HepG2 (cell line): ENCODE data around the gene RARS2. TPM values are rescaled to one million over a fixed set of nuclear protein-coding genes. Genes with fewer than 3 reads are reported as not detected.
A peak's percentile ranks its signal among the peaks of the same experiment; 100 is the strongest.

Experiments
- ATAC-seq: fragments of 200-7000 bp; cut with Tn5 transposase; 3 replicates; pipeline ENCODE4 v1.9.1; 2020; ENCODE audit warnings: mild to moderate bottlenecking, moderate library complexity
- BruUV-seq: library from RNA; stranded (reverse); fragments of 400-500 nt; replicated peaks from 2 replicates; lab custom pipeline; 2021; lab: Mats Ljungman, UMichigan
- CTCF ChIA-PET: fragments of 300-600 bp; formaldehyde crosslinking; extraction: SDS; loops from one replicate; lab custom pipeline; 2021; ENCODE audit warnings: low total read pairs, inconsistent platforms, low intra/inter-chr PET ratio; lab: Yijun Ruan, JAX
- POLR2A ChIA-PET: fragments of 350-600 bp; sonication (Branson Sonifier 250); formaldehyde crosslinking; loops from one replicate; lab custom pipeline; 2020; ENCODE audit warnings: antibody characterized with exemption, inconsistent platforms; lab: Yijun Ruan, JAX
- DNase-seq: peaks from one replicate; pipeline ENCODE4 v3.0.0-alpha.2; 2015; ENCODE audit warnings: low spot score
- FAIRE-seq: peaks from 3 replicates; lab custom pipeline; 2011; peaks lifted over from hg19 to GRCh38; lab: Jason Lieb, UNC
- H2AFZ ChIP-seq: one replicate; pipeline ENCODE4 v1.6.1; 2011; ENCODE audit warnings: low read length, inconsistent platforms
- H3K27ac ChIP-seq: fragments of 300-600 bp; 3 replicates; pipeline ENCODE4 v1.8.0; 2011; ENCODE audit warnings: mixed run types, mild to moderate bottlenecking, mixed read lengths, low read length, inconsistent platforms; ENCODE audit not compliant: insufficient read depth; ENCODE audit errors: extremely low read length
- H3K27me3 ChIP-seq, 2 experiments: fragments of 200-600 bp in 1 of 2; 2 replicates in 1 of 2; 3 replicates in 1 of 2; pipeline versions ENCODE4 v1.6.0 to v1.8.0; 2011; ENCODE audit warnings: low read length in 2 of 2, mild to moderate bottlenecking in 2 of 2, moderate library complexity in 2 of 2, inconsistent platforms in 1 of 2; ENCODE audit not compliant: insufficient read depth in 2 of 2, control insufficient read depth in 1 of 2
- H3K36me3 ChIP-seq, 2 experiments: fragments of 200-600 bp in 1 of 2; replicated peaks in 1 of 2; 2 replicates in 1 of 2; 3 replicates in 1 of 2; pipeline versions ENCODE4 v1.5.1 to v1.8.0; 2011; ENCODE audit warnings: low read length in 2 of 2, inconsistent platforms in 1 of 2; ENCODE audit not compliant: insufficient read depth in 2 of 2, control insufficient read depth in 1 of 2
- H3K4me1 ChIP-seq: 2 replicates; pipeline ENCODE4 v1.5.1; 2012; ENCODE audit warnings: low read length, inconsistent platforms; ENCODE audit not compliant: insufficient read depth
- H3K4me2 ChIP-seq: 2 replicates; pipeline ENCODE4 v1.6.0; 2011; ENCODE audit warnings: low read depth, low read length, inconsistent platforms
- H3K4me3 ChIP-seq, 3 experiments: fragments of 200-600 bp in 1 of 3; sonication (generic), shearing (Covaris generic) in 1 of 3; replicated peaks in 1 of 3; 2 replicates each; pipeline ENCODE4 v1.5.1; 2011 to 2016; ENCODE audit warnings: low read length in 3 of 3, inconsistent platforms in 2 of 3, low read depth in 2 of 3, mild to moderate bottlenecking in 2 of 3, control low read depth in 1 of 3, mixed read lengths in 1 of 3; ENCODE audit not compliant: insufficient read depth in 1 of 3
- H3K79me2 ChIP-seq: one replicate; pipeline ENCODE4 v1.6.1; 2011; ENCODE audit warnings: low read length, inconsistent platforms; ENCODE audit not compliant: insufficient read depth
- H3K9ac ChIP-seq: 2 replicates; pipeline ENCODE4 v1.6.0; 2011; ENCODE audit warnings: mild to moderate bottlenecking, low read depth, low read length, inconsistent platforms; ENCODE audit not compliant: insufficient read depth
- H3K9me3 ChIP-seq: 2 replicates; pipeline ENCODE4 v1.5.1; 2012; ENCODE audit warnings: mild to moderate bottlenecking, low read length
- H4K20me1 ChIP-seq: 2 replicates; pipeline ENCODE4 v1.6.0; 2011; ENCODE audit warnings: inconsistent platforms, mild to moderate bottlenecking, low read length, moderate library complexity; ENCODE audit not compliant: insufficient read depth
- ARID2 ChIP-seq: sonication (generic); formaldehyde crosslinking; IDR thresholded peaks from 2 replicates; pipeline ENCODE4 v1.8.1; 2022; ENCODE audit warnings: mild to moderate bottlenecking, missing genetic modification reagents, borderline replicate concordance
- FOSL2 ChIP-seq: sonication (generic); formaldehyde crosslinking; IDR thresholded peaks from 2 replicates; pipeline ENCODE4 v1.4.0; 2020; ENCODE audit warnings: missing genetic modification reagents
- GATA4 ChIP-seq: sonication (generic); IDR thresholded peaks from 2 replicates; pipeline ENCODE4 v1.6.1; 2016; ENCODE audit warnings: antibody characterized with exemption, low read depth, borderline replicate concordance
- GATAD2A ChIP-seq: IDR thresholded peaks from 2 replicates; pipeline ENCODE4 v1.6.1; 2016
- KDM3A ChIP-seq: IDR thresholded peaks from 2 replicates; pipeline ENCODE4 v1.6.1; 2018; ENCODE audit warnings: low read depth, missing compliant biosample characterization
- RBAK ChIP-seq: sonication (generic); formaldehyde crosslinking; IDR thresholded peaks from 2 replicates; pipeline ENCODE4 v1.5.1; 2020; ENCODE audit warnings: mild to moderate bottlenecking, missing genetic modification reagents
- SMYD3 ChIP-seq: sonication (generic); formaldehyde crosslinking; IDR thresholded peaks from 2 replicates; pipeline ENCODE4 v1.8.1; 2023; ENCODE audit warnings: mild to moderate bottlenecking, missing genetic modification reagents
- TOPORS ChIP-seq: sonication (generic); formaldehyde crosslinking; IDR thresholded peaks from 2 replicates; pipeline ENCODE4 v1.8.0; 2023; ENCODE audit warnings: mild to moderate bottlenecking, missing genetic modification reagents
- USF2 ChIP-seq, 2 experiments: sonication (generic) in 1 of 2; formaldehyde crosslinking in 1 of 2; IDR thresholded peaks; 2 replicates each; pipeline versions ENCODE4 v1.5.1 to v1.6.1; 2011 to 2020; ENCODE audit warnings: borderline replicate concordance in 1 of 2, low read depth in 1 of 2, low read length in 1 of 2, mild to moderate bottlenecking in 1 of 2, missing genetic modification reagents in 1 of 2, moderate library complexity in 1 of 2
- XBP1 ChIP-seq: sonication (generic); formaldehyde crosslinking; IDR thresholded peaks from 2 replicates; pipeline ENCODE4 v1.5.0; 2020; ENCODE audit warnings: missing genetic modification reagents
- ZNF317 ChIP-seq: sonication (generic); formaldehyde crosslinking; IDR thresholded peaks from 2 replicates; pipeline ENCODE4 v1.5.0; 2020; ENCODE audit warnings: mild to moderate bottlenecking, missing genetic modification reagents
- ZNF34 ChIP-seq: sonication (generic); formaldehyde crosslinking; IDR thresholded peaks from 2 replicates; pipeline ENCODE4 v1.4.0; 2020; ENCODE audit warnings: mild to moderate bottlenecking, missing genetic modification reagents, borderline replicate concordance
- ZNF451 ChIP-seq: sonication (generic); formaldehyde crosslinking; IDR thresholded peaks from 2 replicates; pipeline ENCODE4 v1.5.0; 2020; ENCODE audit warnings: mild to moderate bottlenecking, missing genetic modification reagents
- ZNF546 ChIP-seq: sonication (generic); formaldehyde crosslinking; conservative IDR thresholded peaks from 2 replicates; pipeline ENCODE4 v1.8.1; 2023; ENCODE audit warnings: mild to moderate bottlenecking, missing genetic modification reagents
- ZNF737 ChIP-seq: sonication (generic); formaldehyde crosslinking; IDR thresholded peaks from 2 replicates; pipeline ENCODE4 v1.5.0; 2020; ENCODE audit warnings: missing genetic modification reagents, mild to moderate bottlenecking, borderline replicate concordance
- ZNF792 ChIP-seq: IDR thresholded peaks from 2 replicates; pipeline ENCODE4 v1.6.1; 2016
- WGBS: methylation state at CpG from one replicate; pipeline ENCODE4 v1.1.6; 2017; ENCODE audit warnings: low lambda C conversion rate; 5-methylcytosine and 5-hydroxymethylcytosine counted together
- in situ Hi-C: cut with HindIII; loops from 2 replicates; pipeline ENCODE4 v1.10.0; 2017; ENCODE audit warnings: low pct_unique_long_range_greater_than_20kb; ENCODE audit not compliant: extremely low pct_ligation_motif_present
- intact Hi-C: fragments of 100-400 bp; cut with micrococcal nuclease; formaldehyde crosslinking; loops from one replicate; pipeline ENCODE4 v1.10.0; 2022; ENCODE audit not compliant: unreplicated experiment
- polyA plus RNA-seq, 8 experiments: library from polyadenylated mRNA; depleted of rRNA in 3 of 8; stranded (reverse) in 7 of 8; unstranded in 1 of 8; fragments of >200 nt; fragmentation: Illumina TruSeq in 4 of 8; extraction: Trizol in 4 of 8; gene quantifications; 2 replicates each; pipeline versions ENCODE4 v1.2.1 to v1.2.3, GENCODE V29; 2011 to 2016; ENCODE audit warnings: low read depth in 4 of 8, missing spikeins in 1 of 8, mixed read lengths in 1 of 8; ENCODE audit not compliant: insufficient read depth in 1 of 8
- total RNA-seq, 5 experiments: library from RNA; depleted of rRNA; stranded (reverse); fragments of >200 nt; fragmentation: Illumina TruSeq; extraction: Trizol; gene quantifications; 2 replicates each; pipeline ENCODE4 v1.2.3, GENCODE V29; 2016; ENCODE audit warnings: low read depth in 1 of 5
- TF ChIP-seq, protein P1 (sequence below): sonication (generic); formaldehyde crosslinking; IDR thresholded peaks from 2 replicates; pipeline ENCODE4 v1.5.1; 2020; ENCODE audit warnings: mild to moderate bottlenecking, missing genetic modification reagents, moderate library complexity
- TF ChIP-seq, protein P2 (sequence below): sonication (generic); formaldehyde crosslinking; IDR thresholded peaks from 2 replicates; pipeline ENCODE4; 2020; ENCODE audit warnings: missing genetic modification reagents, mild to moderate bottlenecking, borderline replicate concordance

The RARS2 gene
- total and polyA plus RNA-seq, 2 of the 13 experiments (the other 11 are each of a cell fraction or from before 2014, with no cell fraction given), result 23.4 to 80.1 TPM

DNA sequence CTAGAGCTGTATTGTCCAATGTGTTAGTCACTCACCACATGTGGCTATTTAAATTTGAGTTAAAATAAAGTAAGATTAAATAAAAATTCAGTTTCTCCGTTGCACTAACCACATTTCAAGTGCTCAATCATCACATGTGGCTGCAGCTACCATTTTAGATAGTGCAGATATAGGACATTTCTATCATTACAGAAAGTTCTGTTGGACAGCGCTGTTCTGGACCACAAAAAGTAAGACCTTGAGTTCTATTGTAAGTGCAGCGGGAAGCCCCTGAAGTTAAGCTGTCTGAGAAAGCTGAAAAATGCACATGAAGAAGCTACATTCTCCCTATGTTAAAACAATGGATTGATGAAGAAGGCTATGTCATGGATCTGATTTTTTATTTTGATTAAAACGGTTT lies 1.2 kb upstream of the RARS2 start (continued):
- TF ChIP-seq USF2 (IDR thresholded peaks at IDR 0.05; ENCODE audit: low read depth, low read length), result no peak
- TF ChIP-seq USF2 (CRISPR knock-in tag; IDR thresholded peaks at IDR 0.05; ENCODE audit: borderline replicate concordance), result no peak

GRCh38 chr6:87590417-87590880 lies 662 bp upstream of the RARS2 start:
- Histone ChIP-seq H2AFZ (peak overlapping the region; percentile 13), H3K79me2 (peaks cover 79% of the 10 kb centered on the region), H3K4me1 (peaks cover 54% of the 10 kb centered on the region), H3K36me3 (peaks cover 3 to 4% of the 10 kb centered on the region in 2 experiments; a peak in 3 of 5 replicates), H3K27me3 (no peaks in the 10 kb centered on the region; a peak in 1 of 5 replicates), H3K4me2 (peak overlapping the region; percentile 79), H3K9ac (peak overlapping the region; percentile 89), H3K27ac (peak overlapping the region; percentile 80), H3K4me3 (peak overlapping the region; percentile 90 to 98 (median 95)), H3K9me3 (no peaks in the 10 kb centered on the region), H4K20me1 (0 out of 2 replicates have a peak, but pooled peaks cover 7% of the 10 kb centered on the region)
- BruUV-seq, result TSS peak; percentile 81
- POLR2A ChIA-PET, result interaction anchor here (1.3 kb wide), 1 partner anchor 26 kb away, joined by 4 read pairs; no protein-coding TSS in a partner anchor
- ATAC-seq (no peak), FAIRE-seq (no peak), DNase-seq (no peak)
- CTCF ChIA-PET, result no interaction called here
- intact Hi-C loops (loop anchor here (2.0 to 5.0 kb wide), 3 partner anchors 82 to 207 kb away; no protein-coding TSS in a partner anchor), in situ Hi-C loops (no loop called here)
- 1% methylated on average over 11 of the region's 11 CpGs for WGBS
- TF ChIP-seq ZNF546 (CRISPR knock-in tag) (no peak), XBP1 (no peak), SMYD3 (CRISPR knock-in tag) (0 out of 2 replicates have a peak, but pooled peaks have one; percentile 21), ZNF451 (CRISPR knock-in tag) (no peak), GATA4 (no peak), TOPORS (CRISPR knock-in tag) (no peak), ZNF737 (CRISPR knock-in tag) (no peak), ARID2 (CRISPR knock-in tag) (0 out of 2 replicates have a peak, but pooled peaks have one; percentile 53), ZNF34 (CRISPR knock-in tag) (no peak), GATAD2A (no peak), RBAK (CRISPR knock-in tag) (no peak), ZNF792 (CRISPR knock-in tag) (0 out of 2 replicates have a peak, but pooled peaks have one; percentile 2), ZNF317 (CRISPR knock-in tag) (no peak), KDM3A (no peak), FOSL2 (CRISPR knock-in tag) (no peak)
- TF ChIP-seq, protein P1, sequence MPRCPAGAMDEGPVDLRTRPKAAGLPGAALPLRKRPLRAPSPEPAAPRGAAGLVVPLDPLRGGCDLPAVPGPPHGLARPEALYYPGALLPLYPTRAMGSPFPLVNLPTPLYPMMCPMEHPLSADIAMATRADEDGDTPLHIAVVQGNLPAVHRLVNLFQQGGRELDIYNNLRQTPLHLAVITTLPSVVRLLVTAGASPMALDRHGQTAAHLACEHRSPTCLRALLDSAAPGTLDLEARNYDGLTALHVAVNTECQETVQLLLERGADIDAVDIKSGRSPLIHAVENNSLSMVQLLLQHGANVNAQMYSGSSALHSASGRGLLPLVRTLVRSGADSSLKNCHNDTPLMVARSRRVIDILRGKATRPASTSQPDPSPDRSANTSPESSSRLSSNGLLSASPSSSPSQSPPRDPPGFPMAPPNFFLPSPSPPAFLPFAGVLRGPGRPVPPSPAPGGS (CRISPR knock-in tag), result no peak
- TF ChIP-seq, protein P2, sequence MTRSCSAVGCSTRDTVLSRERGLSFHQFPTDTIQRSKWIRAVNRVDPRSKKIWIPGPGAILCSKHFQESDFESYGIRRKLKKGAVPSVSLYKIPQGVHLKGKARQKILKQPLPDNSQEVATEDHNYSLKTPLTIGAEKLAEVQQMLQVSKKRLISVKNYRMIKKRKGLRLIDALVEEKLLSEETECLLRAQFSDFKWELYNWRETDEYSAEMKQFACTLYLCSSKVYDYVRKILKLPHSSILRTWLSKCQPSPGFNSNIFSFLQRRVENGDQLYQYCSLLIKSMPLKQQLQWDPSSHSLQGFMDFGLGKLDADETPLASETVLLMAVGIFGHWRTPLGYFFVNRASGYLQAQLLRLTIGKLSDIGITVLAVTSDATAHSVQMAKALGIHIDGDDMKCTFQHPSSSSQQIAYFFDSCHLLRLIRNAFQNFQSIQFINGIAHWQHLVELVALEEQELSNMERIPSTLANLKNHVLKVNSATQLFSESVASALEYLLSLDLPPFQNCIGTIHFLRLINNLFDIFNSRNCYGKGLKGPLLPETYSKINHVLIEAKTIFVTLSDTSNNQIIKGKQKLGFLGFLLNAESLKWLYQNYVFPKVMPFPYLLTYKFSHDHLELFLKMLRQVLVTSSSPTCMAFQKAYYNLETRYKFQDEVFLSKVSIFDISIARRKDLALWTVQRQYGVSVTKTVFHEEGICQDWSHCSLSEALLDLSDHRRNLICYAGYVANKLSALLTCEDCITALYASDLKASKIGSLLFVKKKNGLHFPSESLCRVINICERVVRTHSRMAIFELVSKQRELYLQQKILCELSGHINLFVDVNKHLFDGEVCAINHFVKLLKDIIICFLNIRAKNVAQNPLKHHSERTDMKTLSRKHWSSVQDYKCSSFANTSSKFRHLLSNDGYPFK (CRISPR knock-in tag), result no peak
